Prostate gland (tissue), 2 donors: ENCODE data around the gene OSBPL2.

ENCODE experiments used
- POLR2A ChIP-seq: fragments of 450-650 bp; IDR thresholded peaks from one replicate; pipeline ENCODE4 v1.6.1; 2016; ENCODE audit warnings: antibody characterized with exemption, mild to moderate bottlenecking
- POLR2AphosphoS5 ChIP-seq: sonication (generic); formaldehyde crosslinking; IDR thresholded peaks from one replicate; pipeline ENCODE4 v1.6.1; 2017; ENCODE audit warnings: antibody characterized with exemption
- TF ChIP-seq, protein P1 (sequence below), 4 experiments: fragments of 200-600 bp in 2 of 4; fragments of 450-650 bp in 2 of 4; sonication (generic) in 2 of 4; IDR thresholded peaks; 1 replicate in 3 of 4; 2 replicates in 1 of 4; pipeline ENCODE4 v1.5.1; 2016 to 2019; ENCODE audit warnings: antibody characterized with exemption in 4 of 4, mild to moderate bottlenecking in 2 of 4, moderate library complexity in 2 of 4

DNA sequence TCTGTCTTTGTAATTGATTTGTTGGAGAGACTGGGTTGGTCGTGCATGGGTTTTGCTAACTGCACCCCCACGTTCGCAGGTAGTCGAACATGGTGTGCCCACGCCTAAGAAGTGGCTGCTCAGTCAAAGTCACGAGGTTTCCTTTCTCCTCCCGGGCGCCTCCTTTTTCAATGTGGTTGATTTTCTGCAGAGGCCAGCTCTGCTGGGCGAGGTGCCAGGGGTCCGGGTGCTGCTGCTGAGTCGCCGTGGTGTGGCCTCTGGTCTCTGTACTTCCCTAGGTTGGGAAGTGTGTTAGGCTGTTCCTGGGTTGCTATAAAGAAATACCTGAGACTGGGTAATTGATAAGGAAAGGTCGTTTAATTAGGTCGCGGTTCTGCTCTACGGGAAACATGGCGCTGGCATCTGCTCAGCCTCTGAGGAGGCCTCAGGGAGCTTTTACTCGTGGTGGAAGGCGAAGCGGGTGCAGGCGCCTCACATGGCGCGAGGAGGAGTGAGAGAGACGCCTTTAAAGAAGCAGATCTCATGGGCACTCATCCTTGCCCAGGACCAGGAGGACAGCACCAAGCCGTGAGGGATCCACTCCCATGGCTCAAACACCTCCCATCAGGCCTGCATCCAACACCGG lies 14.1 kb downstream of the OSBPL2 start:
- TF ChIP-seq, protein P1, sequence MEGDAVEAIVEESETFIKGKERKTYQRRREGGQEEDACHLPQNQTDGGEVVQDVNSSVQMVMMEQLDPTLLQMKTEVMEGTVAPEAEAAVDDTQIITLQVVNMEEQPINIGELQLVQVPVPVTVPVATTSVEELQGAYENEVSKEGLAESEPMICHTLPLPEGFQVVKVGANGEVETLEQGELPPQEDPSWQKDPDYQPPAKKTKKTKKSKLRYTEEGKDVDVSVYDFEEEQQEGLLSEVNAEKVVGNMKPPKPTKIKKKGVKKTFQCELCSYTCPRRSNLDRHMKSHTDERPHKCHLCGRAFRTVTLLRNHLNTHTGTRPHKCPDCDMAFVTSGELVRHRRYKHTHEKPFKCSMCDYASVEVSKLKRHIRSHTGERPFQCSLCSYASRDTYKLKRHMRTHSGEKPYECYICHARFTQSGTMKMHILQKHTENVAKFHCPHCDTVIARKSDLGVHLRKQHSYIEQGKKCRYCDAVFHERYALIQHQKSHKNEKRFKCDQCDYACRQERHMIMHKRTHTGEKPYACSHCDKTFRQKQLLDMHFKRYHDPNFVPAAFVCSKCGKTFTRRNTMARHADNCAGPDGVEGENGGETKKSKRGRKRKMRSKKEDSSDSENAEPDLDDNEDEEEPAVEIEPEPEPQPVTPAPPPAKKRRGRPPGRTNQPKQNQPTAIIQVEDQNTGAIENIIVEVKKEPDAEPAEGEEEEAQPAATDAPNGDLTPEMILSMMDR (IDR thresholded peaks at IDR 0.05), result no peak
- no peak for TF ChIP-seq POLR2A
- no peak for TF ChIP-seq POLR2AphosphoS5
